ENCODE measurements around the gene ZNF101. TPM values are rescaled to one million over a fixed set of nuclear protein-coding genes. Genes with fewer than 3 reads are reported as not detected.
"Not testable (repeated sequence)": the region's sequence is repeated elsewhere in the genome, so short reads cannot be mapped to it uniquely, and the experiment has no call there.

The ZNF101 gene
- total and polyA plus RNA-seq, 10 donors, result 29.6 to 58.3 (median 42.0) TPM

DNA sequence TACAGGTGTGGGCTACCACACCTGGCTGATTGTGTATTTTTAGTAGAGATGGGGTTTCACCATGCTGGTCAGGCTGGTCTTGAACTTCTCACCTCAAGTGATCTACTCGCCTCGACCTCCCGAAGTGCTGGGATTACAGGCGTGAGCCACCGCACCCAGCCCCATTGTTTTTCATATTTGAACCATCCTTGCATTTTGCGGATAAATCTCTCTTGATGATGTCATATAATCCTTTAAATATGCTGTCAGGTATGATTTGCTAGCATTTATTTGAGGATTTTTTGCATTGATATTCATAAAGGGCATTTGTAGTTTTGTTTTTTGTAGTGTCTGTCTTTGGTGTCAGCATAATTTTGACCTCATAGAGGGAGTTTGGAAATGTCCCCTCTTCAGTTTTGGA is 5.7 kb downstream of the ZNF101 start:
- Histone ChIP-seq H3K27ac (no peak overlapping the region), H3K4me1 (peaks cover 0 to 29% (median 19%) of the 10 kb centered on the region in 6 donors), H3K36me3 (peaks cover 26 to 94% (median 70%) of the 10 kb centered on the region in 6 donors), H3K9me3 (peaks cover 2 to 90% (median 70%) of the 10 kb centered on the region in 8 donors), H3K27me3 (replicated peaks in 1 of 7) (no peaks in the 10 kb centered on the region), H3K4me3 (no peak overlapping the region)
- TF ChIP-seq, protein P1, sequence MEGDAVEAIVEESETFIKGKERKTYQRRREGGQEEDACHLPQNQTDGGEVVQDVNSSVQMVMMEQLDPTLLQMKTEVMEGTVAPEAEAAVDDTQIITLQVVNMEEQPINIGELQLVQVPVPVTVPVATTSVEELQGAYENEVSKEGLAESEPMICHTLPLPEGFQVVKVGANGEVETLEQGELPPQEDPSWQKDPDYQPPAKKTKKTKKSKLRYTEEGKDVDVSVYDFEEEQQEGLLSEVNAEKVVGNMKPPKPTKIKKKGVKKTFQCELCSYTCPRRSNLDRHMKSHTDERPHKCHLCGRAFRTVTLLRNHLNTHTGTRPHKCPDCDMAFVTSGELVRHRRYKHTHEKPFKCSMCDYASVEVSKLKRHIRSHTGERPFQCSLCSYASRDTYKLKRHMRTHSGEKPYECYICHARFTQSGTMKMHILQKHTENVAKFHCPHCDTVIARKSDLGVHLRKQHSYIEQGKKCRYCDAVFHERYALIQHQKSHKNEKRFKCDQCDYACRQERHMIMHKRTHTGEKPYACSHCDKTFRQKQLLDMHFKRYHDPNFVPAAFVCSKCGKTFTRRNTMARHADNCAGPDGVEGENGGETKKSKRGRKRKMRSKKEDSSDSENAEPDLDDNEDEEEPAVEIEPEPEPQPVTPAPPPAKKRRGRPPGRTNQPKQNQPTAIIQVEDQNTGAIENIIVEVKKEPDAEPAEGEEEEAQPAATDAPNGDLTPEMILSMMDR (IDR thresholded peaks at IDR 0.05 in 8 of 11, conservative IDR thresholded peaks at IDR 0.05 in 3 of 11), result no peak
- TF ChIP-seq POLR2A (IDR thresholded peaks at IDR 0.05) (no peak), POLR2AphosphoS5 (IDR thresholded peaks at IDR 0.05) (no peak)
- 95 to 99% (median 97%) methylated on average over 6 of the region's 6 CpGs for WGBS, 5 donors
- intact Hi-C loops (cut with DNase I; ENCODE audit: low total_unique reads), result no loop called here
- no peak for DNase-seq

- peaks cover 0 to 4% (median 0%) of the 10 kb centered on the region in 6 donors for H3K4me1 ChIP-seq
- H3K9me3 ChIP-seq, result peaks cover 7 to 100% (median 95%) of the 10 kb centered on the region in 8 donors
- no peak overlapping the region for H3K4me3 ChIP-seq
- H3K27me3 ChIP-seq (replicated peaks in 1 of 7), result no peaks in the 10 kb centered on the region
- WGBS, 5 donors, result 90 to 98% (median 94%) methylated on average over 6 to 7 of the region's 7 CpGs
- TF ChIP-seq, protein P1 (IDR thresholded peaks at IDR 0.05 in 8 of 11, conservative IDR thresholded peaks at IDR 0.05 in 3 of 11), result no peak
- no peak for TF ChIP-seq POLR2A (IDR thresholded peaks at IDR 0.05)
- TF ChIP-seq POLR2AphosphoS5 (IDR thresholded peaks at IDR 0.05), result no peak
- H3K36me3 ChIP-seq, result peaks cover 34 to 100% (median 88%) of the 10 kb centered on the region in 6 donors
- DNase-seq, result no peak
- no peak overlapping the region for H3K27ac ChIP-seq
- intact Hi-C loops (cut with DNase I; ENCODE audit: low total_unique reads), result no loop called here
These were observed 8.9 kb downstream of the ZNF101 start for GRCh38 chr19:19677579-19677978.

GRCh38 chr19:19679176-19680073 is 10.8 kb downstream of the ZNF101 start:
- WGBS, 5 donors, result 95 to 98% (median 97%) methylated on average over 20 of the region's 20 CpGs
- DNase-seq, result no peak
- Histone ChIP-seq H3K9me3 (peaks cover 7 to 100% (median 99%) of the 10 kb centered on the region in 8 donors), H3K4me3 (no peak overlapping the region), H3K27me3 (replicated peaks in 1 of 7) (no peaks in the 10 kb centered on the region), H3K36me3 (peaks cover 29 to 97% (median 73%) of the 10 kb centered on the region in 6 donors), H3K27ac (no peak overlapping the region), H3K4me1 (no peaks in the 10 kb centered on the region)
- TF ChIP-seq POLR2A (IDR thresholded peaks at IDR 0.05) (no peak), POLR2AphosphoS5 (IDR thresholded peaks at IDR 0.05) (no peak)
- TF ChIP-seq, protein P1 (IDR thresholded peaks at IDR 0.05 in 8 of 11, conservative IDR thresholded peaks at IDR 0.05 in 3 of 11), result no peak
- intact Hi-C loops (cut with DNase I; ENCODE audit: low total_unique reads), result no loop called here

DNA sequence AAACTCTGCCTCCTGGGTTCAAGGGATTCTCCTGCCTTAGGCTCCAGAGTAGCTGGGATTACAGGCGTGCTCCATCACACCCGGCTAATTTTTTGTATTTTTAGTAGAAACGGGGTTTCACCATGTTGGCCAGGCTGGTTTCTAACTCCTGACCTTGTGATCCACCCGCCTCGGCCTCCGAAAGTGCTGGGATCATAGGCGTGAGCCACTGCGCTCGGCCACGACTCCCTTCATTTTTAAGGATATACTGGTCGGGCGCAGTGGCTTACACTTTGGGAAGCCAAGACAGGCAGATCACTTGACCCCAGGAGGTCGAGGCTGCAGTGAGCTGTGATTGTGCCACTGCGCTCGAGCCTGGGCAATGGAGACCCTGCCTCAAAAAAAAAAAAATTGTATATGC is 17.5 kb downstream of the ZNF101 start:
- H3K27ac ChIP-seq; H3K4me3 ChIP-seq; intact Hi-C loops (cut with DNase I; ENCODE audit: low total_unique reads); H3K27me3 ChIP-seq (replicated peaks in 1 of 7); H3K4me1 ChIP-seq; DNase-seq: not testable (repeated sequence)
- 96 to 98% (median 97%) methylated on average over 15 of the region's 15 CpGs for WGBS, 5 donors
- peaks cover 0 to 59% (median 8%) of the 10 kb centered on the region in 6 donors for H3K36me3 ChIP-seq
- peaks cover 12 to 83% (median 68%) of the 10 kb centered on the region in 8 donors for H3K9me3 ChIP-seq
